HEK293 (cell line): Measurements from ENCODE around the gene FAM78A.
A peak's percentile ranks its signal among the peaks of the same experiment; 100 is the strongest.

Experiments used
- CTCF ChIA-PET: fragments of 350-600 bp; formaldehyde crosslinking; extraction: SDS; loops from one replicate; lab custom pipeline; 2021; ENCODE audit warnings: antibody characterized with exemption; lab: Yijun Ruan, JAX
- POLR2A ChIA-PET: fragments of 300-600 bp; formaldehyde crosslinking; extraction: SDS; loops from one replicate; lab custom pipeline; 2020; ENCODE audit warnings: antibody characterized with exemption, inconsistent platforms; lab: Yijun Ruan, JAX
- H3K27ac ChIP-seq: fragments of 200-500 bp; sonication (Bioruptor generic); 2 replicates; pipeline ENCODE4 v1.5.1; 2014; ENCODE audit warnings: low read depth, low read length, control low read depth, inconsistent platforms; ENCODE audit errors: extremely low read depth
- H3K36me3 ChIP-seq, 2 experiments: fragments of 200-500 bp in 1 of 2; sonication (Bioruptor generic) in 1 of 2; 1 replicate in 1 of 2; 2 replicates in 1 of 2; pipeline ENCODE4 v1.5.1; 2014 to 2017; ENCODE audit warnings: inconsistent platforms in 2 of 2, low read length in 2 of 2; ENCODE audit not compliant: control insufficient read depth in 2 of 2, insufficient read depth in 1 of 2
- H3K4me1 ChIP-seq: fragments of 200-500 bp; sonication (Bioruptor generic); 2 replicates; pipeline ENCODE4 v1.5.1; 2014; ENCODE audit warnings: mild to moderate bottlenecking, low read length, inconsistent platforms; ENCODE audit not compliant: control insufficient read depth, insufficient read depth
- H3K4me3 ChIP-seq: 2 replicates; pipeline ENCODE4 v1.5.1; 2011; ENCODE audit warnings: low read depth, mild to moderate bottlenecking, control low read depth, low read length, moderate library complexity
- H3K9me3 ChIP-seq: fragments of 200-500 bp; sonication (Bioruptor generic); 2 replicates; pipeline ENCODE4 v1.5.1; 2014; ENCODE audit warnings: low read depth, low read length, inconsistent platforms; ENCODE audit not compliant: control insufficient read depth, insufficient read depth
- CTCF ChIP-seq: fragments of 450-650 bp; formaldehyde crosslinking; IDR thresholded peaks from 2 replicates; pipeline ENCODE4 v1.5.1; 2016; ENCODE audit warnings: missing biosample characterization, missing genetic modification characterization
- FEZF1 ChIP-seq: fragments of 450-650 bp; formaldehyde crosslinking; IDR thresholded peaks from 2 replicates; pipeline ENCODE4 v1.5.1; 2016; ENCODE audit warnings: missing biosample characterization, missing genetic modification characterization
- INSM2 ChIP-seq: fragments of 450-650 bp; formaldehyde crosslinking; IDR thresholded peaks from 2 replicates; pipeline ENCODE4 v1.5.1; 2016; ENCODE audit warnings: missing biosample characterization, missing genetic modification characterization
- KLF8 ChIP-seq: fragments of 450-650 bp; formaldehyde crosslinking; IDR thresholded peaks from 2 replicates; pipeline ENCODE4 v1.5.1; 2016; ENCODE audit warnings: missing biosample characterization, missing genetic modification characterization
- OVOL3 ChIP-seq: fragments of 450-650 bp; formaldehyde crosslinking; IDR thresholded peaks from 2 replicates; pipeline ENCODE4 v1.5.1; 2016; ENCODE audit warnings: missing biosample characterization, missing genetic modification characterization
- PBX3 ChIP-seq: sonication (generic); formaldehyde crosslinking; IDR thresholded peaks from 2 replicates; pipeline ENCODE4 v1.8.1; 2022; ENCODE audit warnings: mild to moderate bottlenecking, moderate library complexity, missing genetic modification reagents
- PRDM4 ChIP-seq: fragments of 450-650 bp; formaldehyde crosslinking; IDR thresholded peaks from 2 replicates; pipeline ENCODE4 v1.5.1; 2017; ENCODE audit warnings: missing biosample characterization, missing genetic modification characterization
- REPIN1 ChIP-seq: fragments of 450-650 bp; formaldehyde crosslinking; IDR thresholded peaks from 2 replicates; pipeline ENCODE4 v1.5.1; 2017; ENCODE audit warnings: missing biosample characterization, missing genetic modification characterization, low read depth
- ZBTB10 ChIP-seq: fragments of 450-650 bp; formaldehyde crosslinking; IDR thresholded peaks from 2 replicates; pipeline ENCODE4 v1.5.1; 2016; ENCODE audit warnings: missing biosample characterization, missing genetic modification characterization
- ZBTB26 ChIP-seq: fragments of 450-650 bp; formaldehyde crosslinking; optimal IDR thresholded peaks from 2 replicates; pipeline ENCODE3; 2016; ENCODE audit warnings: missing biosample characterization, mild to moderate bottlenecking, missing genetic modification characterization
- ZFP3 ChIP-seq: fragments of 450-650 bp; formaldehyde crosslinking; IDR thresholded peaks from 2 replicates; pipeline ENCODE4 v1.5.1; 2016; ENCODE audit warnings: low read depth, missing biosample characterization, missing genetic modification characterization
- ZNF19 ChIP-seq: fragments of 450-650 bp; formaldehyde crosslinking; IDR thresholded peaks from 2 replicates; pipeline ENCODE4; 2016; ENCODE audit warnings: missing biosample characterization, missing genetic modification characterization, low read depth
- ZNF335 ChIP-seq: fragments of 450-650 bp; formaldehyde crosslinking; conservative IDR thresholded peaks from 2 replicates; pipeline ENCODE4 v1.5.1; 2016; ENCODE audit warnings: missing biosample characterization, missing genetic modification characterization
- ZNF518A ChIP-seq: fragments of 450-650 bp; formaldehyde crosslinking; conservative IDR thresholded peaks from 2 replicates; pipeline ENCODE4 v1.5.1; 2016; ENCODE audit warnings: low read depth, missing biosample characterization, missing genetic modification characterization
- ZNF530 ChIP-seq: fragments of 450-650 bp; formaldehyde crosslinking; IDR thresholded peaks from 2 replicates; pipeline ENCODE4 v1.5.1; 2016; ENCODE audit warnings: low read depth, missing biosample characterization, missing genetic modification characterization
- ZNF549 ChIP-seq: fragments of 450-650 bp; IDR thresholded peaks from 2 replicates; pipeline ENCODE4 v1.5.1; 2018; ENCODE audit warnings: missing biosample characterization, missing genetic modification characterization, mild to moderate bottlenecking, inconsistent platforms, moderate library complexity
- ZNF561 ChIP-seq: fragments of 450-650 bp; IDR thresholded peaks from 2 replicates; pipeline ENCODE4 v1.5.1; 2018; ENCODE audit warnings: missing biosample characterization, missing genetic modification characterization, borderline replicate concordance
- ZNF664 ChIP-seq: fragments of 450-650 bp; formaldehyde crosslinking; IDR thresholded peaks from 2 replicates; pipeline ENCODE4 v1.5.1; 2016; ENCODE audit warnings: missing biosample characterization, missing genetic modification characterization
- ZNF701 ChIP-seq: fragments of 450-650 bp; formaldehyde crosslinking; IDR thresholded peaks from 2 replicates; pipeline ENCODE4 v1.5.1; 2016; ENCODE audit warnings: missing biosample characterization, missing genetic modification characterization
- ZNF76 ChIP-seq: fragments of 450-650 bp; formaldehyde crosslinking; IDR thresholded peaks from 2 replicates; pipeline ENCODE4; 2016; ENCODE audit warnings: low read depth, missing biosample characterization, missing genetic modification characterization, borderline replicate concordance

The FAM78A gene

GRCh38 chr9:131277910-131278701 lies 1.8 kb upstream of the FAM78A start:
- Histone ChIP-seq H3K4me3 (peak overlapping the region; percentile 34), H3K9me3 (no peaks in the 10 kb centered on the region), H3K27ac (no peak overlapping the region), H3K4me1 (no peaks in the 10 kb centered on the region), H3K36me3 (no peaks in the 10 kb centered on the region)
- CTCF ChIA-PET: interaction anchor here (0.6 to 2.1 kb wide), 3 partner anchors 31 to 400 kb away, joined by 3 to 12 read pairs (median 3); no protein-coding TSS in a partner anchor
- POLR2A ChIA-PET: interaction anchor here (0.6 kb wide), 2 partner anchors 34 to 1754 kb away, joined by 3 to 4 read pairs; no protein-coding TSS in a partner anchor
- TF ChIP-seq PRDM4 (tag by site-specific recombination) (no peak), KLF8 (tag by site-specific recombination) (peak; percentile 13; the same call in 1 of the 2 replicates), ZFP3 (no peak), ZNF19 (no peak), OVOL3 (tag by site-specific recombination) (no peak), FEZF1 (tag by site-specific recombination) (no peak), ZNF701 (tag by site-specific recombination) (no peak), ZNF76 (tag by site-specific recombination) (peak; percentile 80), ZBTB10 (tag by site-specific recombination) (0 out of 2 replicates have a peak, but pooled peaks have one; percentile 42), ZNF530 (tag by site-specific recombination) (no peak), ZNF664 (tag by site-specific recombination) (no peak), CTCF (tag by site-specific recombination) (no peak), ZBTB26 (tag by site-specific recombination) (peak; percentile 26), PBX3 (CRISPR knock-in tag) (no peak), ZNF518A (tag by site-specific recombination) (no peak), REPIN1 (tag by site-specific recombination) (no peak), ZNF335 (peak; percentile 93), INSM2 (tag by site-specific recombination) (no peak), ZNF561 (no peak), ZNF549 (tag by site-specific recombination) (no peak)
